Loucy (cell line): ENCODE measurements around the gene CDH13.

ENCODE experiments used
- H2AFZ ChIP-seq: fragments of 200-600 bp; sonication (generic); 2 replicates; pipeline ENCODE4 v1.6.0; 2016; ENCODE audit warnings: antibody characterized with exemption, mild to moderate bottlenecking, low read length, moderate library complexity
- H3F3A ChIP-seq: fragments of 200-600 bp; 2 replicates; pipeline ENCODE4 v1.6.0; 2016; ENCODE audit warnings: antibody characterized with exemption, low read depth, mild to moderate bottlenecking
- H3K27me3 ChIP-seq: fragments of 200-600 bp; sonication (generic); 2 replicates; pipeline ENCODE4 v1.6.1; 2014; ENCODE audit warnings: low read length, mild to moderate bottlenecking; ENCODE audit not compliant: insufficient read depth, poor library complexity, severe bottlenecking
- H3K36me3 ChIP-seq: fragments of 200-600 bp; sonication (generic); 2 replicates; pipeline ENCODE4 v1.6.1; 2016; ENCODE audit warnings: low read length; ENCODE audit not compliant: insufficient read depth
- H3K4me1 ChIP-seq: fragments of 200-600 bp; sonication (generic); 2 replicates; pipeline ENCODE4 v1.5.1; 2014; ENCODE audit warnings: low read length, mild to moderate bottlenecking; ENCODE audit not compliant: insufficient read depth, poor library complexity, severe bottlenecking
- H3K4me2 ChIP-seq: fragments of 200-600 bp; sonication (generic); 2 replicates; pipeline ENCODE4 v1.6.0; 2014; ENCODE audit warnings: antibody characterized with exemption, low read length, low read depth, mild to moderate bottlenecking; ENCODE audit not compliant: poor library complexity, severe bottlenecking
- H3K4me3 ChIP-seq: fragments of 200-600 bp; sonication (generic); 2 replicates; pipeline ENCODE4 v1.5.1; 2014; ENCODE audit warnings: low read length, mild to moderate bottlenecking, mixed read lengths; ENCODE audit not compliant: poor library complexity, severe bottlenecking
- H3K79me2 ChIP-seq: fragments of 200-600 bp; sonication (generic); 2 replicates; pipeline ENCODE4 v1.6.1; 2014; ENCODE audit warnings: low read length; ENCODE audit not compliant: insufficient read depth
- H3K9ac ChIP-seq: fragments of 200-600 bp; sonication (generic); 2 replicates; pipeline ENCODE4 v1.6.0; 2014; ENCODE audit warnings: mild to moderate bottlenecking, low read depth, low read length, moderate library complexity; ENCODE audit not compliant: poor library complexity, severe bottlenecking
- H3K9me2 ChIP-seq: fragments of 200-600 bp; sonication (generic); replicated peaks from 2 replicates; pipeline ENCODE4 v1.6.1; 2016; ENCODE audit warnings: low read depth, low read length, mixed read lengths
- H3K9me3 ChIP-seq: fragments of 200-600 bp; sonication (generic); 2 replicates; pipeline ENCODE4 v1.6.1; 2014; ENCODE audit warnings: mild to moderate bottlenecking, antibody characterized with exemption, low read length, low read depth; ENCODE audit not compliant: insufficient read depth
- H4K20me1 ChIP-seq: fragments of 200-600 bp; sonication (generic); 2 replicates; pipeline ENCODE4 v1.6.0; 2014; ENCODE audit warnings: antibody characterized with exemption, low read length, mild to moderate bottlenecking; ENCODE audit not compliant: insufficient read depth, poor library complexity, severe bottlenecking
- CTCF ChIP-seq: fragments of 200-600 bp; sonication (generic); conservative IDR thresholded peaks from 2 replicates; pipeline ENCODE4 v1.5.1; 2014; ENCODE audit warnings: mild to moderate bottlenecking, antibody characterized with exemption, low read length
- EZH2phosphoT487 ChIP-seq: fragments of 200-600 bp; IDR thresholded peaks from 2 replicates; pipeline ENCODE4 v1.6.1; 2018; ENCODE audit warnings: antibody characterized with exemption, mild to moderate bottlenecking, moderate library complexity, borderline replicate concordance

Gene CDH13

GRCh38 chr16:83648347-83648746, 1021.6 kb downstream of the CDH13 start:
- Histone ChIP-seq H3K9ac (no peak overlapping the region), H3K9me2 (no peaks in the 10 kb centered on the region), H3K9me3 (no peaks in the 10 kb centered on the region), H3K79me2 (no peaks in the 10 kb centered on the region), H3K4me3 (no peak overlapping the region), H3K27me3 (no peaks in the 10 kb centered on the region), H3F3A (no peaks in the 10 kb centered on the region), H4K20me1 (no peaks in the 10 kb centered on the region), H3K4me2 (no peak overlapping the region), H3K36me3 (no peaks in the 10 kb centered on the region), H3K4me1 (peaks cover 9% of the 10 kb centered on the region), H2AFZ (no peak overlapping the region)
- no peak for TF ChIP-seq CTCF
- TF ChIP-seq EZH2phosphoT487 = no peak

- TF ChIP-seq EZH2phosphoT487 (no peak), CTCF (no peak)
Observed at GRCh38 chr16:83651871-83652270, 1025.1 kb downstream of the CDH13 start.

DNA sequence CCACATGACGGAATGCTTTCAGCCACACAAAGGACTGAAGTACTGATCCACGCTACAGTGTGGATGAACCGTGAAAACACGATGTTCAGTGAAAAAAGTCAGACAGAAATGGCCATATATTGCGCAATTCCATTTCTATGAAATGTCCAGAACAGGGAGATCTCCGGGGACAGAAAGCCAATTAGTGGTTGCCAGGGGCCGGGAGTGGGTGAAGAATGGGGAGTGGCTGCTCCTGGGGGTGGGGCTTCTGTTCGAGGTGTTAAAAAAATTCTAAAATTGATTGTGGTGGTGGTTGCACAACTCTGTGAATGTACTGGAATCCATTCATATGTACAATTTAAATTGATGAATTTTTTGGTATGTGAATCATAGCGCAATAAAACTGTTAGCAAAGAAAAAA, 1026.2 kb downstream of the CDH13 start:
- no peak overlapping the region for H3K9ac ChIP-seq
- no peak overlapping the region for H3K4me2 ChIP-seq
- no peaks in the 10 kb centered on the region for H3K36me3 ChIP-seq
- H3K27me3 ChIP-seq = no peaks in the 10 kb centered on the region
- no peaks in the 10 kb centered on the region for H3K79me2 ChIP-seq
- no peaks in the 10 kb centered on the region for H3K9me3 ChIP-seq
- H4K20me1 ChIP-seq = no peaks in the 10 kb centered on the region
- H3K4me3 ChIP-seq = no peak overlapping the region
- H3K9me2 ChIP-seq = no peaks in the 10 kb centered on the region
- H2AFZ ChIP-seq = no peak overlapping the region
- TF ChIP-seq CTCF (no peak), EZH2phosphoT487 (no peak)
- no peaks in the 10 kb centered on the region for H3K4me1 ChIP-seq
- H3F3A ChIP-seq = no peaks in the 10 kb centered on the region

More at GRCh38 chr16:83651871-83652270, 1025.1 kb downstream of the CDH13 start:
- H3K4me3 ChIP-seq = no peak overlapping the region
- no peak overlapping the region for H2AFZ ChIP-seq
- H3K36me3 ChIP-seq = no peaks in the 10 kb centered on the region
- no peaks in the 10 kb centered on the region for H3F3A ChIP-seq
- H3K4me1 ChIP-seq = no peaks in the 10 kb centered on the region
- H3K9ac ChIP-seq = no peak overlapping the region
- no peaks in the 10 kb centered on the region for H3K79me2 ChIP-seq
- no peaks in the 10 kb centered on the region for H4K20me1 ChIP-seq
- H3K9me2 ChIP-seq = no peaks in the 10 kb centered on the region
- no peaks in the 10 kb centered on the region for H3K27me3 ChIP-seq
- no peaks in the 10 kb centered on the region for H3K9me3 ChIP-seq
- no peak overlapping the region for H3K4me2 ChIP-seq
